Retinal pigment epithelial cell (primary cell): Measurements from ENCODE around the gene CHRNB2.

ENCODE experiments used
- DNase-seq: peaks from one replicate; pipeline ENCODE4 v3.0.0-alpha.2; 2010; ENCODE audit warnings: low read depth
- H3K4me3 ChIP-seq: 2 replicates; pipeline ENCODE4 v1.5.1; 2011; ENCODE audit warnings: mild to moderate bottlenecking, low read length, control low read depth, moderate library complexity
- TF ChIP-seq, protein P1 (sequence below): conservative IDR thresholded peaks from 2 replicates; pipeline ENCODE4 v1.5.1; 2011; ENCODE audit warnings: low read depth, low read length, control low read depth, inconsistent platforms

The CHRNB2 gene

DNA sequence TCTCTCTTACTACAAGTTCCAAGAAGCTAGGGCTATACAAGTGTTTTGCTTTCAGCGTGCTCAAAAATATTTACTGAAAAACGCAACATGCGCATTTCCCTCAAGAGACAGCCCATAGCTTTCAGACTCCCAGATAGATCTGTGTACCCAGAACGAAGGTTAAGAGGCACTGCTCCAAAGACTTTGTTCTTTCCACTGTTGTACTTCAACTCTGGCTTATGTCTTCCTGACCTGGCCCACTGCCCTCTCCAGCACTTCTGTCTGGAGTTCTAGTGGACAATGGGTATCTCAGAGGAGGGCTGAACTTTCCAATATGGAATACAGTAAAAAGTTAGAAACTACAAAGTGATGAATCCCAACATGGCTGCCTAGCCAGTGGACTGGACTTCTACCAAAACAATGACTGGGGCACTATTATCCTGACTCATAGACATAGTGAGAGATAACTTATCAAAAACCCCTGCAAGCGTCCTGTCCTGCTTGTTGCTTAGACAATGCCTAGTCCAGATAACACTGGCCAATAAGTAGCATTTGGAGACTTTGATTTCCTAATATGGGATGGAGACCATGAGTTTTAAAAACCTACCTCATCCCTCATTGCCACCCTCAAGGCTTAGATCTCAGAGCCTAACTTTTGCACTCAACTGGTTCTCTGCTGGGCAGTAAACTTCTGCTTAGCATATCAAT lies 49.2 kb downstream of the CHRNB2 start:
- DNase-seq, result no peak
- TF ChIP-seq, protein P1, sequence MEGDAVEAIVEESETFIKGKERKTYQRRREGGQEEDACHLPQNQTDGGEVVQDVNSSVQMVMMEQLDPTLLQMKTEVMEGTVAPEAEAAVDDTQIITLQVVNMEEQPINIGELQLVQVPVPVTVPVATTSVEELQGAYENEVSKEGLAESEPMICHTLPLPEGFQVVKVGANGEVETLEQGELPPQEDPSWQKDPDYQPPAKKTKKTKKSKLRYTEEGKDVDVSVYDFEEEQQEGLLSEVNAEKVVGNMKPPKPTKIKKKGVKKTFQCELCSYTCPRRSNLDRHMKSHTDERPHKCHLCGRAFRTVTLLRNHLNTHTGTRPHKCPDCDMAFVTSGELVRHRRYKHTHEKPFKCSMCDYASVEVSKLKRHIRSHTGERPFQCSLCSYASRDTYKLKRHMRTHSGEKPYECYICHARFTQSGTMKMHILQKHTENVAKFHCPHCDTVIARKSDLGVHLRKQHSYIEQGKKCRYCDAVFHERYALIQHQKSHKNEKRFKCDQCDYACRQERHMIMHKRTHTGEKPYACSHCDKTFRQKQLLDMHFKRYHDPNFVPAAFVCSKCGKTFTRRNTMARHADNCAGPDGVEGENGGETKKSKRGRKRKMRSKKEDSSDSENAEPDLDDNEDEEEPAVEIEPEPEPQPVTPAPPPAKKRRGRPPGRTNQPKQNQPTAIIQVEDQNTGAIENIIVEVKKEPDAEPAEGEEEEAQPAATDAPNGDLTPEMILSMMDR, result no peak
- no peak overlapping the region for H3K4me3 ChIP-seq

DNA sequence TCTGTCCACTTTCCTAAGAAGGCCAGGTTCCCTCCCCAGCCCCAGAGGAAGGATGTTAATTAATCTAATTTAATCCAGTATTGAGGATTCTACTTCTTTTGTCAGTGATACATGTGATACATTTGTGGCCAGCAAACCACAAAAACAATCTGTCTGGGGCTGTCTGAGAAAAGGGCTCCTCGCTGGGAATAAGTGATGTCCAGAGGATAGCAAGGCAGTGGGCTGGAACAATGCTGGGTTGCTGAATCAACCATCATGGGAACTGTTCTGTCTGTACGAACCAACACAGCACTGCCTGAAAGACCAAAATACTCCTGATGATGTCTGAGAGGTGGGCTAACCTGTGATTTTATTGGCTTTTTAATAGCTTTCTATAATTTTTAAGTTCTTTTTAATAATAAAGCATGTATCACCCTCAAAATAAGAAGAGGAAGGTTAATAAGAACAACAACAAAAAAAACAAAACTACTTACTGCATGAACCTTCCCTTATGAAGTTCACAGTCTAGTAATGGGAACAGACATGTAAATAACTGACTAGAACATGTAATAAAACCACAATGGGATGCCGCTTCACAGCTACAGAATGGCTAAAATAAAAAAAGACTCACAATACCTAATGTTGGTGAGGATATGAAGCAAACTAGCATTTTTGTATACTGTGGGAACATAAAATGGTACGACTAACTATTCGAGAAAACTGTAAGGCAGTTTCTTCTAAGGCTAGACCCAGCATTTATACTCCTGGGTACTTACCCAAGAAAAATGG lies 51.8 kb downstream of the CHRNB2 start:
- no peak for DNase-seq
- TF ChIP-seq, protein P1, result no peak
- H3K4me3 ChIP-seq, result no peak overlapping the region

- TF ChIP-seq, protein P1, result no peak
- no peak overlapping the region for H3K4me3 ChIP-seq
- DNase-seq, result no peak
Measured at GRCh38 chr1:154620751-154621150, 53.2 kb downstream of the CHRNB2 start.

- no peak for DNase-seq
- no peak overlapping the region for H3K4me3 ChIP-seq
- TF ChIP-seq, protein P1, result no peak
Measured at GRCh38 chr1:154621875-154622274, 54.3 kb downstream of the CHRNB2 start.

- no peak for DNase-seq
- TF ChIP-seq, protein P1, result no peak
- H3K4me3 ChIP-seq, result no peak overlapping the region
Measured at GRCh38 chr1:154622503-154623039, 55.0 kb downstream of the CHRNB2 start.

DNA sequence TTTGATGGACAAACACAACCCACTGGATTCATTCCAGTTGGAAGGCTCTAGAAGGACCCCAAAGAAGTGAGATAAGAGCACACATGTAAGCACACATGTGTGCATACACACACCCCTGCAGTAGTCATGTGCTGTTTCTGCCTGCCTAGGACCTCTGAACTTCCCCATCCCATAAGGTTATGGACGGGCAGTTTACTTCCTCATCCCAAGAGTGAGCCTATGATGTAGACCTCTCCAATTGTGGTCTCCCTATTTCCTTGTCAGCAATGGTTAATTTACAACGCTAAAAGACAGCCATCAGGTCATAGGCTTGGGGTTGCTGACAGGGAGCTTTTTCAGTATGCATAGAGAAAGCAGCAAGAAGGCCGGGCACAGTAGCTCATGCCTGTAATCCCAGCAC lies 55.8 kb downstream of the CHRNB2 start:
- no peak overlapping the region for H3K4me3 ChIP-seq
- DNase-seq, result no peak
- TF ChIP-seq, protein P1, result no peak
